K562 (cell line): Measurements from ENCODE around the gene SH3D19. TPM values are rescaled to one million over a fixed set of nuclear protein-coding genes. Genes with fewer than 3 reads are reported as not detected.
"Not testable (repeated sequence)": the region's sequence is repeated elsewhere in the genome, so short reads cannot be mapped to it uniquely, and the experiment has no call there.

ENCODE experiments used
- ATAC-seq: fragments of 200-7000 bp; cut with Tn5 transposase; 3 replicates; pipeline ENCODE4 v1.9.1; 2020; ENCODE audit warnings: moderate library complexity
- BruUV-seq: library from RNA; stranded (reverse); fragments of 400-500 nt; replicated peaks from 2 replicates; lab custom pipeline; 2021; lab: Mats Ljungman, UMichigan
- CTCF ChIA-PET: fragments of 300-600 bp; formaldehyde crosslinking; extraction: SDS; loops from one replicate; lab custom pipeline; 2021; ENCODE audit warnings: low intra/inter-chr PET ratio; lab: Yijun Ruan, JAX
- POLR2A ChIA-PET: fragments of 300-600, 350-650 bp; sonication (Branson Sonifier 250); formaldehyde crosslinking; extraction: SDS; loops from one replicate; lab custom pipeline; 2021; ENCODE audit warnings: antibody characterized with exemption, inconsistent platforms; lab: Yijun Ruan, JAX
- DNase-seq, 4 experiments: peaks; one replicate each; pipeline versions ENCODE4 v3.0.0 to v3.0.0-alpha.2; 2011 to 2018; ENCODE audit warnings: low spot score in 3 of 4, mixed read lengths in 3 of 4; ENCODE audit errors: extremely low read depth in 1 of 4
- FAIRE-seq: peaks from 2 replicates; lab custom pipeline; 2011; peaks lifted over from hg19 to GRCh38; lab: Jason Lieb, UNC
- H2AFZ ChIP-seq: 2 replicates; pipeline ENCODE4 v1.6.0; 2011; ENCODE audit warnings: low read depth, low read length, control low read depth, inconsistent platforms
- H3K27ac ChIP-seq: fragments of 200-600 bp; 3 replicates; pipeline ENCODE4 v1.8.0; 2011; ENCODE audit warnings: low read depth, mild to moderate bottlenecking, control low read depth, inconsistent platforms, low read length, moderate library complexity, mixed read lengths; ENCODE audit errors: extremely low read depth
- H3K27me3 ChIP-seq, 2 experiments: fragments of 300-600 bp in 1 of 2; 2 replicates in 1 of 2; 3 replicates in 1 of 2; pipeline versions ENCODE4 v1.6.0 to v1.8.0; 2011; ENCODE audit warnings: inconsistent platforms in 2 of 2, low read length in 2 of 2, mild to moderate bottlenecking in 1 of 2, mixed read lengths in 1 of 2, moderate library complexity in 1 of 2; ENCODE audit not compliant: control insufficient read depth in 2 of 2, insufficient read depth in 2 of 2
- H3K36me3 ChIP-seq: fragments of 300-600 bp; 3 replicates; pipeline ENCODE4 v1.8.0; 2011; ENCODE audit warnings: mild to moderate bottlenecking, low read length, inconsistent platforms; ENCODE audit not compliant: control insufficient read depth, insufficient read depth
- H3K4me1 ChIP-seq, 2 experiments: fragments of 200-600 bp in 1 of 2; replicated peaks in 1 of 2; 2 replicates in 1 of 2; 3 replicates in 1 of 2; pipeline versions ENCODE4 v1.5.1 to v1.8.0; 2011; ENCODE audit warnings: inconsistent platforms in 2 of 2, low read length in 2 of 2, mild to moderate bottlenecking in 1 of 2, mixed read lengths in 1 of 2, moderate library complexity in 1 of 2; ENCODE audit not compliant: control insufficient read depth in 2 of 2, insufficient read depth in 2 of 2
- H3K4me2 ChIP-seq: 2 replicates; pipeline ENCODE4 v1.6.1; 2011; ENCODE audit warnings: low read length, control low read depth, inconsistent platforms, mixed read lengths; ENCODE audit not compliant: insufficient read depth
- H3K4me3 ChIP-seq: fragments of 200-600 bp; sonication (generic), shearing (Covaris generic); 2 replicates; pipeline ENCODE4 v1.5.1; 2016; ENCODE audit warnings: control low read depth, inconsistent platforms
- H3K79me2 ChIP-seq: fragments of 200-600 bp; 3 replicates; pipeline ENCODE4 v1.8.0; 2011; ENCODE audit warnings: low read length, inconsistent platforms; ENCODE audit not compliant: control insufficient read depth, insufficient read depth
- H3K9ac ChIP-seq, 2 experiments: 2 replicates each; pipeline versions ENCODE4 v1.6.0 to v1.6.1; 2011; ENCODE audit warnings: low read depth in 2 of 2, low read length in 2 of 2, control low read depth in 1 of 2, inconsistent platforms in 1 of 2, mild to moderate bottlenecking in 1 of 2, mixed read lengths in 1 of 2; ENCODE audit not compliant: insufficient read depth in 1 of 2
- H3K9me1 ChIP-seq: one replicate; pipeline ENCODE4 v1.6.0; 2011; ENCODE audit warnings: inconsistent platforms, mild to moderate bottlenecking, low read length, moderate library complexity; ENCODE audit not compliant: control insufficient read depth, insufficient read depth
- H3K9me3 ChIP-seq: replicated peaks from 2 replicates; pipeline ENCODE4 v1.5.1; 2011; ENCODE audit warnings: low read depth, low read length, inconsistent platforms; ENCODE audit not compliant: control insufficient read depth, insufficient read depth
- H4K20me1 ChIP-seq: replicated peaks from 2 replicates; pipeline ENCODE4 v1.6.1; 2011; ENCODE audit warnings: low read length, inconsistent platforms, mixed read lengths; ENCODE audit not compliant: control insufficient read depth, insufficient read depth
- BRF1 ChIP-seq: IDR thresholded peaks from 3 replicates; pipeline ENCODE4 v1.6.1; 2011; ENCODE audit warnings: borderline replicate concordance, mild to moderate bottlenecking; ENCODE audit not compliant: insufficient read length; ENCODE audit errors: extremely low read depth
- CBFA2T3 ChIP-seq: fragments of 450-650 bp; IDR thresholded peaks from 2 replicates; pipeline ENCODE4 v1.6.1; 2017
- E2F3 ChIP-seq: fragments of 250-450 bp; sonication (Bioruptor Pico); IDR thresholded peaks from 2 replicates; pipeline ENCODE4 v1.4.0; 2020; ENCODE audit warnings: mild to moderate bottlenecking
- EGR1 ChIP-seq: fragments of 450-650 bp; conservative IDR thresholded peaks from 2 replicates; pipeline ENCODE4 v1.6.1; 2017; ENCODE audit warnings: mild to moderate bottlenecking
- HSF4 ChIP-seq: fragments of 250-450 bp; sonication (Bioruptor Pico); IDR thresholded peaks from 2 replicates; pipeline ENCODE4 v2.1.2; 2022; ENCODE audit warnings: mild to moderate bottlenecking, moderate library complexity, borderline replicate concordance
- MEIS2 ChIP-seq: fragments of 450-650 bp; IDR thresholded peaks from 2 replicates; pipeline ENCODE4 v1.6.1; 2014; ENCODE audit warnings: mild to moderate bottlenecking; ENCODE audit not compliant: partially characterized antibody
- PML ChIP-seq: IDR thresholded peaks from 2 replicates; pipeline ENCODE4 v1.6.1; 2012; ENCODE audit warnings: low read length, inconsistent platforms
- PYGO2 ChIP-seq: fragments of 450-650 bp; IDR thresholded peaks from 2 replicates; pipeline ENCODE4 v1.6.1; 2016; ENCODE audit warnings: mild to moderate bottlenecking, missing genetic modification characterization, moderate library complexity, missing compliant biosample characterization
- RBM39 ChIP-seq: fragments of 200-400 bp; formaldehyde crosslinking; optimal IDR thresholded peaks from 2 replicates; pipeline ENCODE3; 2018; ENCODE audit warnings: low read depth, low read length
- TAL1 ChIP-seq: fragments of 450-650 bp; IDR thresholded peaks from 2 replicates; pipeline ENCODE4 v1.6.1; 2016; ENCODE audit warnings: mild to moderate bottlenecking
- ZNF780A ChIP-seq: fragments of 250-450 bp; sonication (Bioruptor Pico); IDR thresholded peaks from 2 replicates; pipeline ENCODE4 v1.5.0; 2021; ENCODE audit warnings: mild to moderate bottlenecking
- WGBS: fragments of 100-300 bp; shearing (Covaris generic); methylation state at CpG from one replicate; pipeline ENCODE4 v1.1.6; 2016; ENCODE audit warnings: low coverage, mixed read lengths; ENCODE audit not compliant: insufficient coverage; ENCODE audit errors: missing lambda C conversion rate; 5-methylcytosine and 5-hydroxymethylcytosine counted together
- in situ Hi-C: fragments of 300-500 bp; cut with MboI; formaldehyde crosslinking; loops from 4 replicates; pipeline ENCODE4 v1.15.0; 2018; ENCODE audit warnings: inconsistent platforms, mixed read lengths
- intact Hi-C: fragments of 100-400 bp; cut with micrococcal nuclease; formaldehyde crosslinking; loops from 2 replicates; pipeline ENCODE4 v1.14.2; 2022
- polyA plus RNA-seq, 8 experiments: library from polyadenylated mRNA; depleted of rRNA in 4 of 8; stranded (reverse) in 5 of 8; unstranded in 3 of 8; fragments of >200 nt; fragmentation: Nextera tagmentation in 2 of 8; fragmentation: Illumina TruSeq in 1 of 8; extraction: Ambion mirVana in 2 of 8; extraction: Trizol in 1 of 8; gene quantifications; 2 replicates each; pipeline versions ENCODE4 v1.2.1 to v1.2.3, GENCODE V29; 2011 to 2014; ENCODE audit warnings: inconsistent platforms in 1 of 8, missing spikeins in 1 of 8
- total RNA-seq, 7 experiments: library from RNA; depleted of rRNA in 6 of 7; stranded (reverse); fragments of >200 nt in 6 of 7; fragmentation: Illumina TruSeq in 2 of 7; extraction: Trizol in 2 of 7; gene quantifications; 2 replicates each; pipeline versions ENCODE4 v1.2.1 to v1.2.3, GENCODE V29; 2011 to 2021; ENCODE audit warnings: low replicate concordance in 1 of 7
- TF ChIP-seq, protein P1 (sequence below): fragments of 450-650 bp; formaldehyde crosslinking; IDR thresholded peaks from 2 replicates; pipeline ENCODE4 v1.4.0; 2020; ENCODE audit warnings: mild to moderate bottlenecking, mixed read lengths
- TF ChIP-seq, protein P2 (sequence below): fragments of 200-800 bp; sonication (Bioruptor generic); IDR thresholded peaks from 2 replicates; pipeline ENCODE4 v1.6.1; 2017; ENCODE audit warnings: missing genetic modification characterization, missing compliant biosample characterization

The SH3D19 gene
- total and polyA plus RNA-seq, 9 of the 15 experiments (the other 6 are each of a cell fraction or from before 2014, with no cell fraction given), result 0.42 to 2.2 (median 1.1) TPM; not detected in 6

DNA sequence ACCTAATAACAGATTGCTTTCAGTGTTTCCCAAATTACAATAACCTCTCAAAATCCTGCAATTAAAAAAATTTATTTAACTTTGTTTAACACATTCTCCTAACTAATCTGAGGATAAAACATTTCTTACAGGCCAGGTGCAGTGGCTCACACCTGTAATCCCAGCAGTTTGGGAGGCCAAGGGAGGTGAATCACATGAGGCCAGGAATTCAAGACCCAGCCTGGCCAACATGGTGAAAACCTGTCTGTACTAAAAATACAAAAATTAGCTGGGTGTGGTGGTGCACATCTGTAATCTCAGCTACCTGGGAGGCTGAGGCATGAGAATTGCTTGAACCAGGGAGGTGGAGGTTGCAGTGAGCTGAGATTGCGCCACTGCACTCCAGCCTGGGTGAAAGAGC is 90.0 kb downstream of the SH3D19 start:
- CTCF ChIA-PET, H3K4me2 ChIP-seq, H3K4me1 ChIP-seq, ATAC-seq, in situ Hi-C loops, H3K27me3 ChIP-seq, H3K79me2 ChIP-seq, FAIRE-seq, BruUV-seq, H3K4me3 ChIP-seq, H3K9me3 ChIP-seq, H3K9me1 ChIP-seq, H2AFZ ChIP-seq, H3K36me3 ChIP-seq, intact Hi-C loops, H4K20me1 ChIP-seq, H3K9ac ChIP-seq, DNase-seq, H3K27ac ChIP-seq: not testable (repeated sequence)
- POLR2A ChIA-PET, result interaction anchor here (0.7 kb wide), 1 partner anchor 99 kb away, joined by 3 read pairs; no protein-coding TSS in a partner anchor
- WGBS, result 0% methylated on average over 1 of the region's 1 CpG

DNA sequence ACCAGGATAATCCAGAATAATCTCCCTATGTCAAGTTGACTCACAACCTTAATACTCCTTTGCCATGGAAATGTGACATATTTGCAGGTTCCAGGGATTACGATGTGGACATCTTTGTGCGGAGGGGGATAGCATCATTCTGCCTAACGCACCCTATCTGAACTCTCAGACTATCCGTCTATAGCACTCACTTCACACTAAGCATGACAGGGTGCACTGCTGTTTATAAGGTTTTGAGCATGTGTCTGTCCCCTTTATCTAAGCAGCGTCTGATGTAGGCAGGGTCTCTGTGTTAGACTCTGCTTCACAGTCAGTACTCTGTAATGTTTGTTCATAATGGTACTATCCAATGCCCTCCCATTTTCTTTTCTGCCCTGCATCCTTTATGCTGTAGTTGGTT is 91.8 kb downstream of the SH3D19 start:
- no TSS peak for BruUV-seq
- Histone ChIP-seq H3K4me2 (no peak overlapping the region), H3K9me1 (no peaks in the 10 kb centered on the region), H2AFZ (no peak overlapping the region), H4K20me1 (no peaks in the 10 kb centered on the region), H3K27me3 (peaks cover 0 to 2% of the 10 kb centered on the region in 2 experiments; a peak in 1 of 5 replicates), H3K27ac (no peak overlapping the region), H3K9ac (no peak overlapping the region), H3K79me2 (no peaks in the 10 kb centered on the region), H3K4me3 (no peak overlapping the region), H3K4me1 (no peaks in the 10 kb centered on the region), H3K36me3 (no peaks in the 10 kb centered on the region), H3K9me3 (no peaks in the 10 kb centered on the region)
- FAIRE-seq (no peak), ATAC-seq (no peak), DNase-seq (no peak)
- intact Hi-C loops, result no loop called here
- WGBS, result 7% methylated on average over 5 of the region's 5 CpGs
- ChIA-PET CTCF (no interaction called here), POLR2A (no interaction called here)
- TF ChIP-seq, protein P1, sequence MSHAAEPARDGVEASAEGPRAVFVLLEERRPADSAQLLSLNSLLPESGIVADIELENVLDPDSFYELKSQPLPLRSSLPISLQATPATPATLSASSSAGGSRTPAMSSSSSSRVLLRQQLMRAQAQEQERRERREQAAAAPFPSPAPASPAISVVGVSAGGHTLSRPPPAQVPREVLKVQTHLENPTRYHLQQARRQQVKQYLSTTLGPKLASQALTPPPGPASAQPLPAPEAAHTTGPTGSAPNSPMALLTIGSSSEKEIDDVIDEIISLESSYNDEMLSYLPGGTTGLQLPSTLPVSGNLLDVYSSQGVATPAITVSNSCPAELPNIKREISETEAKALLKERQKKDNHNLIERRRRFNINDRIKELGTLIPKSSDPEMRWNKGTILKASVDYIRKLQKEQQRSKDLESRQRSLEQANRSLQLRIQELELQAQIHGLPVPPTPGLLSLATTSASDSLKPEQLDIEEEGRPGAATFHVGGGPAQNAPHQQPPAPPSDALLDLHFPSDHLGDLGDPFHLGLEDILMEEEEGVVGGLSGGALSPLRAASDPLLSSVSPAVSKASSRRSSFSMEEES, result no peak
- TF ChIP-seq TAL1, result no peak
- TF ChIP-seq RBM39, result no peak
- TF ChIP-seq HSF4 (CRISPR knock-in tag), result no peak
- no peak for TF ChIP-seq EGR1
- TF ChIP-seq, protein P2, sequence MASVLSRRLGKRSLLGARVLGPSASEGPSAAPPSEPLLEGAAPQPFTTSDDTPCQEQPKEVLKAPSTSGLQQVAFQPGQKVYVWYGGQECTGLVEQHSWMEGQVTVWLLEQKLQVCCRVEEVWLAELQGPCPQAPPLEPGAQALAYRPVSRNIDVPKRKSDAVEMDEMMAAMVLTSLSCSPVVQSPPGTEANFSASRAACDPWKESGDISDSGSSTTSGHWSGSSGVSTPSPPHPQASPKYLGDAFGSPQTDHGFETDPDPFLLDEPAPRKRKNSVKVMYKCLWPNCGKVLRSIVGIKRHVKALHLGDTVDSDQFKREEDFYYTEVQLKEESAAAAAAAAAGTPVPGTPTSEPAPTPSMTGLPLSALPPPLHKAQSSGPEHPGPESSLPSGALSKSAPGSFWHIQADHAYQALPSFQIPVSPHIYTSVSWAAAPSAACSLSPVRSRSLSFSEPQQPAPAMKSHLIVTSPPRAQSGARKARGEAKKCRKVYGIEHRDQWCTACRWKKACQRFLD (CRISPR knock-in tag), result no peak
- no peak for TF ChIP-seq BRF1
- TF ChIP-seq E2F3 (CRISPR knock-in tag), result no peak
- TF ChIP-seq PYGO2 (tag), result no peak
- no peak for TF ChIP-seq CBFA2T3
- TF ChIP-seq ZNF780A (CRISPR knock-in tag), result no peak
- TF ChIP-seq PML, result no peak
- TF ChIP-seq MEIS2, result no peak
- in situ Hi-C loops, result no loop called here
